Ureter (tissue), 1 donor: ENCODE results near the gene ZNF423. TPM values are rescaled to one million over a fixed set of nuclear protein-coding genes. Genes with fewer than 3 reads are reported as not detected.

ENCODE experiments used
- DNase-seq: peaks from one replicate; pipeline ENCODE4 v3.0.0-alpha.2; 2020; ENCODE audit warnings: low spot score
- total RNA-seq: library from RNA; stranded (reverse); gene quantifications from one replicate; pipeline ENCODE4 v1.2.4, GENCODE V29; 2023
- donor health status: DM: yes; HTN: yes; CAD: no.

The ZNF423 gene
- total RNA-seq, 1 donor from 2014 or later = 15.7 TPM

- no peak for DNase-seq
Measured at GRCh38 chr16:49869731-49870130, 13.8 kb upstream of the ZNF423 start.

- no peak for DNase-seq
Measured at GRCh38 chr16:49867796-49868668, 12.1 kb upstream of the ZNF423 start.

- DNase-seq = no peak
Measured at GRCh38 chr16:49867234-49867633, 11.3 kb upstream of the ZNF423 start.

GRCh38 chr16:49866595-49867071, 10.7 kb upstream of the ZNF423 start:
- DNase-seq = no peak

GRCh38 chr16:49862694-49863093, 6.8 kb upstream of the ZNF423 start:
- DNase-seq = no peak

GRCh38 chr16:49861299-49861698, 5.4 kb upstream of the ZNF423 start:
- DNase-seq = no peak

- no peak for DNase-seq
Measured at GRCh38 chr16:49860593-49860992, 4.7 kb upstream of the ZNF423 start.

- DNase-seq = peak; percentile 65
Measured at GRCh38 chr16:49859125-49859811, 3.4 kb upstream of the ZNF423 start.

- peak; percentile 75 for DNase-seq
Measured at GRCh38 chr16:49858200-49859124, 2.5 kb upstream of the ZNF423 start.

GRCh38 chr16:49857423-49858181, 1.7 kb upstream of the ZNF423 start:
- DNase-seq = peak; percentile 68

GRCh38 chr16:49856672-49857330, 889 bp upstream of the ZNF423 start:
- DNase-seq = peak; percentile 86

- peak; percentile 94 for DNase-seq
Measured at GRCh38 chr16:49855280-49855821, 561 bp downstream of the ZNF423 start.

GRCh38 chr16:49854796-49855203, 1.1 kb downstream of the ZNF423 start:
- no peak for DNase-seq

- no peak for DNase-seq
Measured at GRCh38 chr16:49854188-49854795, 1.6 kb downstream of the ZNF423 start.

- DNase-seq = no peak
Measured at GRCh38 chr16:49852279-49852678, 3.6 kb downstream of the ZNF423 start.

- no peak for DNase-seq
Measured at GRCh38 chr16:49851468-49851787, 4.5 kb downstream of the ZNF423 start.

- no peak for DNase-seq
Measured at GRCh38 chr16:49850558-49851467, 5.1 kb downstream of the ZNF423 start.

GRCh38 chr16:49849754-49850108, 6.2 kb downstream of the ZNF423 start:
- no peak for DNase-seq
